NCI-H510A treated with DMSO at 0.1 percent for 48 hours (cell line): ENCODE data around the gene SIDT2.

Experiments used
- DNase-seq: peaks from one replicate; lab custom pipeline; 2025; lab: John Stamatoyannopoulos, UW

Gene SIDT2

GRCh38 chr11:117189191-117189940 is 10.8 kb downstream of the SIDT2 start:
- no peak for DNase-seq

GRCh38 chr11:117189941-117190544 is 11.5 kb downstream of the SIDT2 start:
- no peak for DNase-seq

GRCh38 chr11:117191680-117192400 is 13.3 kb downstream of the SIDT2 start:
- DNase-seq, result no peak

DNA sequence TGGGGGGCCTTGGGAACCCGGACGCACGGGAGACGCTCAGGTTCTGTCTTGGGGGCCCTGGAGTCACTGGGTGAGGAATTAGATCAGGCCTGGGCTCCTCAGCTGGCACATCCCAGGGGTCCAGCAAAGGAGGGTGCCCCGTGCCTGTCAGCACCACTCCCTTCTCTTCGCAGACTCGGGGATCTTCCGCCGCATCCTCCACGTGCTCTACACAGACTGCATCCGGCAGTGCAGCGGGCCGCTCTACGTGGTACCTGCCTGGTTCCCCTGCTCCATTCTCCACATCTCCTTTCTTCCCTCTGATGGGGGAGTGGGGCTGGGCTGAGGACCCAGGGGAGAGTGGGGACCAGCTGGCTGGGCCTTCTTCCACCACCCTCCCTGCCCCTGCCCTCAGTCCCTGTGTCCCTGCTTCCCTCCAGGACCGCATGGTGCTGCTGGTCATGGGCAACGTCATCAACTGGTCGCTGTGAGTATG is 13.9 kb downstream of the SIDT2 start:
- DNase-seq, result no peak

DNA sequence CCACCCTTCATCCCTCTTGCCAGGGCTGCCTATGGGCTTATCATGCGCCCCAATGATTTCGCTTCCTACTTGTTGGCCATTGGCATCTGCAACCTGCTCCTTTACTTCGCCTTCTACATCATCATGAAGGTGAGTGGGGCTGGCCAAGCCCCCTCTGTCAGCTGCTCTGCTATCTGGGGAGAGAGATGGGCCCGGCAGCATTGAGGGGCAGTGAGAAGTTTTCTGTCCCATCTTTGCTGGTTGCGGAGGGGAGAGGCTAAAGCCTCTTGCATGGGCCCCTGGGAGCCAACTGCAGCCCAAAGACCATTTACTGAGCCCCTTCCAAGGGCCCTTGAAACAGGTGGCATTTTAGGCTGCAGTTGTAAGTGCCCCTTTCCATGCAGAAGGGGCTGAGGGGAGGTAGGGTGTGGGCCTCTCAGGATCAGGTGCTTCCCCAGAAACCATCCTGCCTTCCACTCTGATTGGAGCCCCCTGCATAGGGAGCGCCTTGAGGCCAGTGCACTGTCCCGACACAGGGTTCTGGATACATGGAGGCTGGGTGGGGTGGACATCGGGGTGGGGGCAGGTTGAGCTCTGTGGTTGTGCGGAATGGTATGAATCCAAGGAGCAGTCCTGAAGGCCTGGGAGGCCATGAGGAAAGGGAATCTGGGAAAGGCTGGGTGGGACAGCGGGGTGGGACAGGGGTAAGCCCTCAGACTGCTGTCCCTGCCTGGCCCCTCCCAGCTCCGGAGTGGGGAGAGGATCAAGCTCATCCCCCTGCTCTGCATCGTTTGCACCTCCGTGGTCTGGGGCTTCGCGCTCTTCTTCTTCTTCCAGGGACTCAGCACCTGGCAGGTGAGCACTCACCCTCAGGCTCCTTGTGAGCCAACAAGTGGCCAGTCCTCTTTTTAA is 14.8 kb downstream of the SIDT2 start:
- DNase-seq, result no peak

DNA sequence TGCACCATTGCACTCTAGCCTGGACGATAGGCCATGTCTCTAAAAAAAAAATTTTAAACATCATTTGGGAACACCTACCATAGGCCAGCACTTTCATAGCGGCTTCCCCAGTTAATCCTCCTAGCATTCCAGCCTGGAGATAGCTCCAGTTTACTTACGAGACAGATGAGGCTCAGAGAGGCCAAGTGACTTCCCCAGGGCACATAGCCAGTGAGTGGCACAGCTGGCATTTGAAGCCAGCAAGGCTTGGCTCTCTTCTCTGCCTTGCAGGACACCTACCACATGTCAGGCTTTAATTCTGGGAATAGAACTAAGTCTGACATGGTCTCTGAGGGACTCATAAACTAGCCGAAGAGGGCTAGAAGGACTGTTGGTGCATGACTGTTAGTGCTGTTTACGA is 15.7 kb downstream of the SIDT2 start:
- DNase-seq, result no peak

- DNase-seq, result no peak
Measured at GRCh38 chr11:117195258-117195657, 16.7 kb downstream of the SIDT2 start.

- DNase-seq, result no peak
Measured at GRCh38 chr11:117195761-117196160, 17.2 kb downstream of the SIDT2 start.

DNA sequence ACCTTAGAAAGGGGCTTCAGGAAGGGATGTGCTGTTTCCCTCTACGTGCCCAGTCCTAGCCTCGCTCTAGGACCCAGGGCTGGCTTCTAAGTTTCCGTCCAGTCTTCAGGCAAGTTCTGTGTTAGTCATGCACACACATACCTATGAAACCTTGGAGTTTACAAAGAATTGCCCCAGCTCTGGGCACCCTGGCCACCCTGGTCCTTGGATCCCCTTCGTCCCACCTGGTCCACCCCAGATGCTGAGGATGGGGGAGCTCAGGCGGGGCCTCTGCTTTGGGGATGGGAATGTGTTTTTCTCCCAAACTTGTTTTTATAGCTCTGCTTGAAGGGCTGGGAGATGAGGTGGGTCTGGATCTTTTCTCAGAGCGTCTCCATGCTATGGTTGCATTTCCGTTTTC is 18.5 kb downstream of the SIDT2 start:
- DNase-seq, result no peak

DNA sequence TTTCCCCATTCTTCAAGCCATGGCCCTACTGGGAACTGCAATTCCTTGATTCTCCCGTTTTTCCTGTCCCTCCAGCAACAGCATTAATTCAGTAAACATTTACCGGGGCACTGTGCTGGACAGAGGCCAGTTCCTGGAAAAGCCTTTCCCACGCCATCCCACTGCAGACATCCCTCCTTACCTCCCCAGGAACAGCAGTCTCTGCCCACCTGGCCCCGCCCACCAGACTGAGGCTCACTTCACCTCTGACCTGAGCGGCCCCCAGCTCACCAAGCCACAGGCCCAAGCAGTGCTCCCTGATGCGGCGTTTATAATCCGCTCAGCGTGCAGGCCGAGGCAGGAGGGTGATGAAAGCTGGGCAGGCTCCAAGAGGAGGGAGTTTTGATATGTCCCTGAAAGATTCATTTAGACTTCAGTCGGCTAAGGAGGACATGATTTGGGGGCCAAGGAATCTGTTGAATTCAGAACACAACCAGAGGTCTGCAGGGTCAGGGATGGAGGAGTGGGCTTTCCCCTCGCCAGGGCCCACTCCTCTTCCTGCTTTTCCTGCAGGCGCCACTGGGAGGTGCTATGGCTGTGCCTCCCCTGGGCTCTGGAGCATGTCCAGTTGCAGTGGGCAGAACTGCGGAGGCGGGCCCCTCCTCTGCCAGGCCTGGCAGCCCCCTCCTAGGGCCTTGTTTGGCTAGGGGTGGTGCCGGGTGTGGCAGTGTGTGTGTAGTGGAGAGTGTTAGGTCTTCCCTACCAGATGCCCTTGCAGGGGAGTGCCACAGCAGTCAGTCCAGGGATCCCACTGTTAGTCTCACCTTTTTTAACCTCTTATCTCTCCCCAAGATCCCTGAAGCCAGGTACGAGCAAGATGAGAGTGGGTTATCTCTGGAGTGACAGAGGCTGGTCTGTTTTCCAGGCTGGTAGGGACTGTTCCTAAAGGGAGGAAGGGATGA is 19.2 kb downstream of the SIDT2 start:
- no peak for DNase-seq

GRCh38 chr11:117198613-117199012 is 20.1 kb downstream of the SIDT2 start:
- DNase-seq, result no peak

DNA sequence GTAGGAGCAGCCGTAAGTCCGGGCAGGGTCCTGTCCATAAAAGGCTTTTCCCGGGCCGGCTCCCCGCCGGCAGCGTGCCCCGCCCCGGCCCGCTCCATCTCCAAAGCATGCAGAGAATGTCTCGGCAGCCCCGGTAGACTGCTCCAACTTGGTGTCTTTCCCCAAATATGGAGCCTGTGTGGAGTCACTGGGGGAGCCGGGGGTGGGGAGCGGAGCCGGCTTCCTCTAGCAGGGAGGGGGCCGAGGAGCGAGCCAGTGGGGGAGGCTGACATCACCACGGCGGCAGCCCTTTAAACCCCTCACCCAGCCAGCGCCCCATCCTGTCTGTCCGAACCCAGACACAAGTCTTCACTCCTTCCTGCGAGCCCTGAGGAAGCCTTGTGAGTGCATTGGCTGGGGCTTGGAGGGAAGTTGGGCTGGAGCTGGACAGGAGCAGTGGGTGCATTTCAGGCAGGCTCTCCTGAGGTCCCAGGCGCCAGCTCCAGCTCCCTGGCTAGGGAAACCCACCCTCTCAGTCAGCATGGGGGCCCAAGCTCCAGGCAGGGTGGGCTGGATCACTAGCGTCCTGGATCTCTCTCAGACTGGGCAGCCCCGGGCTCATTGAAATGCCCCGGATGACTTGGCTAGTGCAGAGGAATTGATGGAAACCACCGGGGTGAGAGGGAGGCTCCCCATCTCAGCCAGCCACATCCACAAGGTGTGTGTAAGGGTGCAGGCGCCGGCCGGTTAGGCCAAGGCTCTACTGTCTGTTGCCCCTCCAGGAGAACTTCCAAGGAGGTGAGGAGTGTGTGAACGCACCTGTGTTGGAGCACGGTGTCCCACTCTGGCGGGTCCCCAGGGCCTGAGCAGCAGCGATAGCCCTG is 20.7 kb downstream of the SIDT2 start, which contains the start of gene TAGLN:
TSS of gene TAGLN (plus strand) at position 318 of the 863 bp plus-strand sequence. CDS start 3,644 bp downstream, outside the sequence.
- DNase-seq, result no peak

DNA sequence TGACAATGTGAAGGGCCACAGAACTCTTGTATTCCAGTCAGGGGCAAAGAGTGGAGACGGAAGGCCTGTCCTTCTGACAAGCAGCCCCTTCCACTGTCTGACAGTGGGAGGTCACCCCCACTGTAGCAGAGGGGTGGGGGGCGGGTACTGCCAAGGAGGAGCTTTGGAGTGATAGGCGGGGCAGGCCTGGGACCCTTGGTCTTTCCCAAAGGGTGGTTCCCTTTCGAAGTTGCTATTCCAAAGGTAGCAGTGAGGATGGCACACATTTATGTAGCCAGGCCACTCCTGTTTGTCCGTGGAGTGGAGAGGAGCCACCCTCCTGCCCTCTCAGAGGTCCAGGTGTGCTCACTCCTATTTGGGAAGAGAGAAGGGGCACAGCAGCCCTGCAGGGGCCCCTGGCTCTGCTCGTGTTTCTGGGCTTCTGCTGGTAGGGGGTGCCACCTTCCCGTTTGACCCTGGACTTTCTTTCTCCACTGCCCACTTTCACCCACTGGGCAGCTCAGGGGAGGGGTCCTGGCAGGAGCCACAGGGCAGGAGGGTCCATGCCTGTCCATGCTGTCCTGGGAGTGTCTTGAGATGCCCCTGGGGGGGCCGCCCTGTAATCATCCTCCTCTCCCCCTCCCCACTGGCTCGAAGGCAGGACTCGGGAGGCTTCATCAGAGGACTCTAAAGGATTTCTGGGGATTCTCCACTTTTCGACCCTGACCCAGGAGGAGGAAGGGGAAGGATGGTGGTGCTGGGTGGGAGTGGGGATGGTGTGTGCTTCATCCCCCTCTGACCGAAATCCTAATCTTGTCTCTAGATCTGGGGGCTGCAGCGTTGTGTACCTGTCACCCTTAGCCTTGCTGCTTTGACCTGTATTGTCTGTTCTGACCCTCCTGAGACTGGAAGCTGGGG is 21.6 kb downstream of the SIDT2 start:
- DNase-seq, result no peak

GRCh38 chr11:117200813-117201657 is 22.5 kb downstream of the SIDT2 start:
- DNase-seq, result no peak

DNA sequence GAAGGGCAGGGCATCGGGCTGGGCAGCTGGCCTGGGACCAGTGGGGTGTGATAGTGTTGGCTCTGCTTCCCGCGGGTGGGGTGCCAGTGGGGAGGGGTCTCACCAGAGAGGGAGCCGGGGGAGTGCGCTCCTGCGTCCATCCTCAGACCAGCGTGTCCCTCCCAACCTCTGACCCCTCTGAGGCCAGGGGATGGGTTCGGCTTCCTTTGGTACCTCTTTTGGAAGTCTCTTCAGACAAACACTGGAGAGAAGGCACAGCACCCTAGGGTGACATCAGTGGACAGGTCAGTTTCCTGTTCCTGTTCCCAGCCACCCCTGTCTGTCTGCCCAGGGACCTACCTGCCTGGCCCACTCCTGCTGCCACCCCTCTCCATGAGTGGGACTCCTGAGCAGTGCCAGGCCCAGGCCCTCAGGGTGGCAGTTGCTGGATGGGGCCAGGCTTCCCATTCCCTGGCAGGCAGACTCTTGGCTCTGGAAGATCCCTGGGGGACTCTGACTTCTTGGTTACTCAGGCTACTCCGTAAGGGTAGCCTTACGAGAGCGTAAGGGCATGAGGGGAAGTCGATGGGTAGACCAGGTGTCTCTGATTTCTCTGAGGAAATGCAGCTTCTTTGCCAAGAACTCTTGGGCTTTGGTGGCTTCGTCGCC is 23.2 kb downstream of the SIDT2 start:
- DNase-seq, result no peak

DNA sequence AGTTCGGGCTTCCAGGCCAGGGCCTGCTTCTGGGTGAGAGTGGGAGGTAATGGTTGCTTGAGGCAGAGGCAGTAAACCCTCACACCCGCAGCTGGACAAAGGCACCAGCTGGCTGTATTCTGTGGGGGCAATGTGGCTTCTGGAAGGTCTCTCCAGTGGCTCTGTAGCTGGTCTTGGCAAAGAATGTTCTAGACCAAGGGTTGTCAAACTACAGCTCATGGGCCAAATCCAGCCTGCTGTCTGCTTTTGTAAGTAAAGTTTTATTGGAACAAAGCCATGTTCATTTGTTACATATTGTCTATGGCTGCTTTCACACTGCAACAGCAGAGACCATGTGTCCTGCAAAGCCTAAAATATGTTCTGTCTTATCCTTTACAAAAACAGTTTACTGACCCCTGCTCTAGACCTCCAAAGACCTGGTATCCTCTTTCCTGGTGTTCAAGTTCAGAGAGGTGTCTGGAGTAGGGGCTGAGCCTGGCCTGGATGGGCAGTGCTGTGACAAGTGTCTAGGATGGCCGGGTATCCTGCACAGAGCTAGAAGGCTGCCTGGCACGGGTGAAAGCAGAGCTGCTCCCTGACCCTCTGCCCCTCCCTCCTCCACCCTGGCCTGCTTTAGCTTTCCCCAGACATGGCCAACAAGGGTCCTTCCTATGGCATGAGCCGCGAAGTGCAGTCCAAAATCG is 24.0 kb downstream of the SIDT2 start:
- no peak for DNase-seq

- DNase-seq, result no peak
Measured at GRCh38 chr11:117203069-117203407, 24.5 kb downstream of the SIDT2 start.
